Esophagus squamous epithelium (tissue), 5 donors: ENCODE data around the gene DNM3. TPM values are rescaled to one million over a fixed set of nuclear protein-coding genes. Genes with fewer than 3 reads are reported as not detected.
"Not testable (repeated sequence)": the region's sequence is repeated elsewhere in the genome, so short reads cannot be mapped to it uniquely, and the experiment has no call there.

Source experiments
- DNase-seq: peaks from one replicate; lab custom pipeline; 2025; lab: John Stamatoyannopoulos, UW
- H3K27ac ChIP-seq, 4 donors: fragments of 200-600 bp; sonication (generic); one replicate each; pipeline ENCODE4 v1.5.1; 2016 to 2019; ENCODE audit warnings: mild to moderate bottlenecking in 1 of 4
- H3K27me3 ChIP-seq, 4 donors: fragments of 200-600 bp; sonication (generic); 1 replicate in 3 of 4; 2 replicates in 1 of 4; pipeline versions ENCODE4 v1.5.1 to v1.6.0; 2017 to 2021; ENCODE audit warnings: antibody characterized with exemption in 1 of 4
- H3K36me3 ChIP-seq, 3 donors: fragments of 200-600 bp; sonication (generic); one replicate each; pipeline ENCODE4 v1.5.1; 2016 to 2019
- H3K4me1 ChIP-seq, 3 donors: fragments of 200-600 bp; sonication (generic); one replicate each; pipeline ENCODE4 v1.5.1; 2017 to 2019
- H3K4me3 ChIP-seq, 4 donors: fragments of 200-600 bp; sonication (generic); 1 replicate in 3 of 4; 2 replicates in 1 of 4; pipeline ENCODE4 v1.5.1; 2016 to 2019; ENCODE audit warnings: mild to moderate bottlenecking in 2 of 4, moderate library complexity in 1 of 4
- H3K9me3 ChIP-seq, 3 donors: fragments of 200-600 bp; sonication (generic); one replicate each; pipeline ENCODE4 v1.5.1; 2016 to 2019
- POLR2A ChIP-seq, 4 donors: fragments of 450-650 bp; IDR thresholded peaks; one replicate each; pipeline ENCODE4 v1.6.1; 2017; ENCODE audit warnings: antibody characterized with exemption in 4 of 4, mild to moderate bottlenecking in 4 of 4, moderate library complexity in 3 of 4
- WGBS, 2 donors: methylation state at CpG; one replicate each; pipeline ENCODE4 v1.1.5; 2018; 5-methylcytosine and 5-hydroxymethylcytosine counted together
- intact Hi-C: fragments of 100-400 bp; cut with DNase I; formaldehyde crosslinking; loops from one replicate; pipeline ENCODE4 v1.15.0; 2022
- total RNA-seq, 4 donors: library from RNA; depleted of rRNA; stranded (reverse); fragments of >200 nt; gene quantifications; one replicate each; pipeline ENCODE4 v1.1.0, GENCODE V29; 2016
- TF ChIP-seq, protein P1 (sequence below), 6 experiments: fragments of 450-650 bp in 4 of 6; fragments of 200-600 bp in 2 of 6; sonication (generic) in 2 of 6; IDR thresholded peaks; one replicate each; pipeline ENCODE4 v1.5.1; 2016 to 2019; ENCODE audit warnings: antibody characterized with exemption in 6 of 6, mild to moderate bottlenecking in 4 of 6, moderate library complexity in 4 of 6
- donor health status: DM: yes; HTN: yes; CAD: no.

Gene DNM3
- total RNA-seq, 4 donors from 2014 or later: 0.91 to 3.2 (median 1.8) TPM

DNA sequence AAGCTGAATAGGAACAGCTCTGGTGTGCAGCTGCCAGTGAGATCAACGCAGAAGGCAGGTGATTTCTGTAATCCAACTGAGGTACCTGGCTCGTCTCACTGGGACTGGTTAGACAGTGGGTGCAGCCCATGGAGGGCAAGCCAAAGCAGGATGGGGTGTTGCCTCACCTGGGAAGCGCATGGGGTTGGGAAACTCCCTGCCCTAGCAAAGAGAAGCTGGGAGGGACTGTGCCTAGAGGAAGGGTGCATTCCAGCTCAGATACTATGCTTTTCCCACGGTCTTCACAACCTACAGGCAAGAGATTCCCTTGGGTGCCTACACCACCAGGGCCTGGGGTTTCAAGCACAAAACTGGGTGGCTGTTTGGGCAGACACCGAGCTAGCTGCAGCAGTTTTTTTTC lies 183.2 kb downstream of the DNM3 start:
- no peak for TF ChIP-seq POLR2A (IDR thresholded peaks at IDR 0.05)
- TF ChIP-seq, protein P1, sequence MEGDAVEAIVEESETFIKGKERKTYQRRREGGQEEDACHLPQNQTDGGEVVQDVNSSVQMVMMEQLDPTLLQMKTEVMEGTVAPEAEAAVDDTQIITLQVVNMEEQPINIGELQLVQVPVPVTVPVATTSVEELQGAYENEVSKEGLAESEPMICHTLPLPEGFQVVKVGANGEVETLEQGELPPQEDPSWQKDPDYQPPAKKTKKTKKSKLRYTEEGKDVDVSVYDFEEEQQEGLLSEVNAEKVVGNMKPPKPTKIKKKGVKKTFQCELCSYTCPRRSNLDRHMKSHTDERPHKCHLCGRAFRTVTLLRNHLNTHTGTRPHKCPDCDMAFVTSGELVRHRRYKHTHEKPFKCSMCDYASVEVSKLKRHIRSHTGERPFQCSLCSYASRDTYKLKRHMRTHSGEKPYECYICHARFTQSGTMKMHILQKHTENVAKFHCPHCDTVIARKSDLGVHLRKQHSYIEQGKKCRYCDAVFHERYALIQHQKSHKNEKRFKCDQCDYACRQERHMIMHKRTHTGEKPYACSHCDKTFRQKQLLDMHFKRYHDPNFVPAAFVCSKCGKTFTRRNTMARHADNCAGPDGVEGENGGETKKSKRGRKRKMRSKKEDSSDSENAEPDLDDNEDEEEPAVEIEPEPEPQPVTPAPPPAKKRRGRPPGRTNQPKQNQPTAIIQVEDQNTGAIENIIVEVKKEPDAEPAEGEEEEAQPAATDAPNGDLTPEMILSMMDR (IDR thresholded peaks at IDR 0.05): no peak
- Histone ChIP-seq H3K27ac (peak overlapping the region; percentile 65 to 80 (median 76)), H3K36me3 (no peaks in the 10 kb centered on the region), H3K4me1 (peaks cover 9 to 22% (median 12%) of the 10 kb centered on the region in 3 donors), H3K4me3 (peak overlapping the region in 1 of 4 donors; percentile 17), H3K27me3 (no peaks in the 10 kb centered on the region), H3K9me3 (no peaks in the 10 kb centered on the region)
- no peak for DNase-seq
- 40 to 79% methylated on average over 2 to 5 of the region's 5 CpGs for WGBS, 2 donors
- intact Hi-C loops: no loop called here

DNA sequence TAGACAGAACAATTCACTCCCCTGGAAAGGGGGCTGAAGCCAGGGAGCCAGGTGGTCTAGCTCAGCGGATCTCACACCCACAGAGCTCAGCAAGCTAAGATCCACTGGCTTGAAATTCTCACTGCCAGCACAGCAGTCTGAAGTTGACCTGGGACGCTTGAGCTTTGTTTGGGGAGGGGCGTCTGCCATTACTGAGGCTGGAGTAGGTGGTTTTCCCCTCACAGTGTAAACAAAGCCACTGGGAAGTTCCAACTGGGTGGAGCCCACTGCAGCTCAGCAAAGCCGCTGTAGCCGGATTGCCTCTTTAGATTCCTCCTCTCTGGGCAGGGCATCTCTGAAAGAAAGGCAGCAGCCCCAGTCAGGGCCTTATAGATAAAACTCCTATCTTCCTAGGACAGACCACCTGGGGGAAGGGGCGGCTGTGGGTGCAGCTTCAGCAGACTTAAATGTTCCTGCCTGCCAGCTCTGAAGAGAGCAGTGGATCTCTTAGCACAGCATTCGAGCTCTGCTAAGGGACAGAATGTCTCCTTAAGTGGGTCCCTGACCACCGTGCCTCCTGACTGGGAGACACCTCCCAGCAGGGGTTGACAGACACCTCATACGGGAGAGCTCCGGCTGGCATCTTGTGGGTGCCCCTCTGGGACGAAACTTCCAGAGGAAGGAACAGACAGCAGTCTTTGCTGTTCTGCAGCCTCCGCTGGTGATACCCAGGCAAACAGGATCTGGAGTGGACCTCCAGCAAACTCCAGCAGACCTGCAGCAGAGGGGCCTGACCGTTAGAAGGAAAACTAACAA lies 183.8 kb downstream of the DNM3 start:
- Histone ChIP-seq H3K4me1 (peaks cover 9 to 22% (median 12%) of the 10 kb centered on the region in 3 donors), H3K4me3 (peak overlapping the region in 1 of 4 donors; percentile 17), H3K27ac (peak overlapping the region; percentile 65 to 80 (median 76))
- 47 to 95% methylated on average over 2 to 6 of the region's 13 CpGs for WGBS, 2 donors
- H3K27me3 ChIP-seq, H3K36me3 ChIP-seq, intact Hi-C loops, H3K9me3 ChIP-seq, DNase-seq: not testable (repeated sequence)

DNA sequence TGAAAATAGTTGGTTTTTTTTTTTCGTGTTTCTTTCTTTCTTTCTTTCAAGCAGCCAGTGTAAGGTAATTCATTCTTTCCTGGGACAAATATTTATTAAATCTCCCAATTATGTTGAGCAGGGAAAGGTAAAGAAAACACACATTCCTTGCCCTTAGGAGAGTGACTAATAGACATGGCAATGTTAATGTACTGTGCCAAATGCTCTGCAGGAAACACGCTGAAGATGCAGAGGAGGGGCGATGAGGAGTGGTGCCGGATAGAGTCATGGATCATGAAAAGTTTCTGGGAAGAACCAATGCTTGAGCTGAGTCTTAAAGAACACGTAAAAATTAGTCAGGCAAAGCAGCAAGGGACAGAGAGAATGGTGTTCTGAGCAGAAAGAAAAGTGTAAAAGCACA lies 199.2 kb downstream of the DNM3 start:
- intact Hi-C loops: no loop called here
- peaks cover 0 to 14% (median 0%) of the 10 kb centered on the region in 3 donors for H3K36me3 ChIP-seq
- no peak overlapping the region for H3K4me3 ChIP-seq
- TF ChIP-seq, protein P1 (IDR thresholded peaks at IDR 0.05): no peak
- no peak for TF ChIP-seq POLR2A (IDR thresholded peaks at IDR 0.05)
- H3K27me3 ChIP-seq: no peaks in the 10 kb centered on the region
- peaks cover 0 to 7% (median 0%) of the 10 kb centered on the region in 3 donors for H3K4me1 ChIP-seq
- H3K27ac ChIP-seq: no peak overlapping the region
- no peaks in the 10 kb centered on the region for H3K9me3 ChIP-seq
- DNase-seq: no peak
- WGBS, 2 donors: 22 to 46% methylated on average over 5 of the region's 5 CpGs

DNA sequence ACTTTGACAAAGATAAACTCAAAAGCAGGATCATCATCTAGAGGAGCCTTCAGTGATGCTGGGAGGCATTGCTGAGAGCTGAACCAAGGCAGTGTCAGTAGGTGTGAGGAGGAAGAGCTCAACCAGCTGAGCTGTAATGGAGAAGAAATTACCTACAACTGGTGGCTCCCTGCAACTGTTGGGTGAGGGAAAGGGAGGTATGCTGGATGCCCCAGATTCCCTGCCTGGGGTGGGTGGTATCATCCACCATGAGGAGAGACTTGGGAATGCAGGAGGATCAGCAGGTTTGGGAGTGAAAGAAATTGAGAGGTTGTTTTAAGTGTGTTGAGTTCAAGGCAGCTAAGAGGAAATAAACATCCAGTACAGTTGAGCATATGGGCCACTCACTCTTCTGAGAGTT lies 199.8 kb downstream of the DNM3 start:
- H3K4me3 ChIP-seq: no peak overlapping the region
- no peak for TF ChIP-seq POLR2A (IDR thresholded peaks at IDR 0.05)
- TF ChIP-seq, protein P1 (IDR thresholded peaks at IDR 0.05): no peak
- intact Hi-C loops: no loop called here
- H3K9me3 ChIP-seq: no peaks in the 10 kb centered on the region
- no peaks in the 10 kb centered on the region for H3K27me3 ChIP-seq
- H3K27ac ChIP-seq: no peak overlapping the region
- H3K36me3 ChIP-seq: peaks cover 0 to 14% (median 0%) of the 10 kb centered on the region in 3 donors
- H3K4me1 ChIP-seq: peaks cover 0 to 7% (median 0%) of the 10 kb centered on the region in 3 donors
- no peak for DNase-seq

DNA sequence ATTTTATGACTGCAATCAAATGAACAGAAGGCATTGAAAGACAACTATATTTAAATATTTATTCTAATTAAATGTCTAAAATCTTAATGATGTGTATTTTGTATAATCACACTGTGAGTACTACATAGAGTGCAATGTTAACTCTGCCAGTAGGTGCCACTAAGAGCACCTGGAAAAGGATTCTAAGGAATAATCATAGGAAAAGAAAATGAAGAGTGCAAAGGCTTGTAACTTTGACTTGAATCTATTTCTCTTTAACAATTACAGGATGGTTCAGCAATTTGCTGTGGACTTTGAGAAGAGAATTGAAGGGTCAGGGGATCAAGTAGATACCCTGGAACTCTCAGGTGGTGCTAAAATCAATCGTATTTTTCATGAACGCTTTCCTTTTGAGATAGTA lies 200.4 kb downstream of the DNM3 start:
- no peak for DNase-seq
- peaks cover 0 to 7% (median 0%) of the 10 kb centered on the region in 3 donors for H3K4me1 ChIP-seq
- TF ChIP-seq, protein P1 (IDR thresholded peaks at IDR 0.05): peak in 4 of 6 experiments; percentile 25 to 45 (median 30)
- no peak for TF ChIP-seq POLR2A (IDR thresholded peaks at IDR 0.05)
- peaks cover 0 to 14% (median 0%) of the 10 kb centered on the region in 3 donors for H3K36me3 ChIP-seq
- H3K27ac ChIP-seq: no peak overlapping the region
- 90 to 92% methylated on average over 2 of the region's 2 CpGs for WGBS, 2 donors
- H3K9me3 ChIP-seq: no peaks in the 10 kb centered on the region
- no peaks in the 10 kb centered on the region for H3K27me3 ChIP-seq
- H3K4me3 ChIP-seq: no peak overlapping the region
- intact Hi-C loops: no loop called here
